NCI-H2029 treated with DMSO at 0.1 percent for 48 hours (cell line): Measurements from ENCODE around the gene PIEZO1.

ENCODE experiments used
- DNase-seq: peaks from one replicate; lab custom pipeline; 2025; lab: John Stamatoyannopoulos, UW

Gene PIEZO1

DNA sequence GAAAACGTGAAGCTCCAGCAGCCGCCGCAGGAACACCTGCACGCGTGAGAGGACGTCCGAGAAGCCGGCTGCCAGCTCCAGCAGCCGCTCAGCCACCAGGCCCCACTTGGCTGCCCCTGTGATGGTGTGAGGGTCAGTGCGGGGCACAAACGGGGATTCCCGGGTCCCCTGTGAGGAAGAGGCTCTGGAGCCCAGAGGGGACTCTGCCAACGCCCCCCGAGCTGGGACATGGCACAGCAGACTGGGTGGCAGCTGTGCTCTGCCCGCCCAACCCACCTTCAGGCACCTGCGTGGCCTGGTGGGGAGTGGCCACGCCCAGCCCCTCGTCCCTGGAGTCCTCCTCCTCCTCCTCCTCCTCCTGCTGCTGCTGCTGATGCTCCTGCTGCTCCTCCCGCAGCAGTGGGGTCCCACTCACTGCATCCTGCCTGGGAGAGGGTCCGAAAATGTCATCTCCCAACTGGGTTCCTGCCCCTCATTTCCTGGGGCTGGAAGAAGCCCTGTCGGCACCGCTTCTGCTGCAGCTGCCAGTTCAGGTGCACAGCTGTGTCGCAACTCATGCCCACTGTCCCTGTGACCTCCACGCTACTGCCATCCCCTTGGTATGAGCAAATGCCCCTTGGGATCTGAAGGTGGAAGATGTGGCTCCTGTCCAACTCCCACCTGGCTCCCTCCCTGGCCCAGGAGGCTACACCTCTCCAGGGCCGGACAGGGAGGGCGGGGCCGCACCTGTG is 51.2 kb downstream of the PIEZO1 start:
- DNase-seq = no peak

GRCh38 chr16:88732961-88733294 is 52.1 kb downstream of the PIEZO1 start:
- DNase-seq = no peak

DNA sequence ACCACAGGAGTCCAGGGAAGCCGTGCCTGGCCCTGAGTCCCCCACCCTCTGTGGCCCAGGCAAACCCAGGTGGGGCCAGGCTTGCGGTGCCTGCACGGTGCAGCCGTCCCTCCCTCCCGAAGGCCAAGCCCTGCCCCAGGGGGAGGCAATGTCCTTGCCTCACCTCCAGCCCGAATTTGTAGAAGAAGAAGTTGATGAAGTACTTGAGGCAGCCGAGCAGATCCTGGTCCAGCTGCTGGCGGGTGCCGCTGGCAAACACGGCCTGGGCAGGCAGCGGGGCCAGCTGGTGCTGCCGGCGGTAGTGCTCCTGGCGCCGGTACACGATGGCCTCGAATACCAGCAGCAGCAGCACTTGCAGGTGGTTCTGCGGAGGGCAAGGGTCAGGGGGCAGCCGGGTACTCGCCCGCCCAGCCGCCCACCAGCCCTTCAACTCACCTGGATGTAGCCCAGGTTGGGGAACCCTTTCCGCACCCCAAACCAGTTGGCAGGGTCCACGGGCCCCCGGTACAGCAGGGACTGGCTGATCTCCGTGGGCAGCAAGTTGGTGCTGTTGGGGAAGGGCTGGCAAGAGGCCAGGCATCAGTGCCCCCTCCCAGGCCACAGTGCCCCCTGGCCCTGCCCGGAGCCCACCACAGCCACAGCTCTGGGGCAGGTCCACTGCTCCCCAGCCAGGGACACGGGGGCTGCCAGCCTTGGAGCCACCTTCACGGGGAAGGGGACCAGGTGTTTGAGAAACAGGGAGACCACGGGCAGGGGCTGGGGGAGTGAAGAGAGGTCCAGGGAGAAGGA is 52.7 kb downstream of the PIEZO1 start:
- DNase-seq = no peak

DNA sequence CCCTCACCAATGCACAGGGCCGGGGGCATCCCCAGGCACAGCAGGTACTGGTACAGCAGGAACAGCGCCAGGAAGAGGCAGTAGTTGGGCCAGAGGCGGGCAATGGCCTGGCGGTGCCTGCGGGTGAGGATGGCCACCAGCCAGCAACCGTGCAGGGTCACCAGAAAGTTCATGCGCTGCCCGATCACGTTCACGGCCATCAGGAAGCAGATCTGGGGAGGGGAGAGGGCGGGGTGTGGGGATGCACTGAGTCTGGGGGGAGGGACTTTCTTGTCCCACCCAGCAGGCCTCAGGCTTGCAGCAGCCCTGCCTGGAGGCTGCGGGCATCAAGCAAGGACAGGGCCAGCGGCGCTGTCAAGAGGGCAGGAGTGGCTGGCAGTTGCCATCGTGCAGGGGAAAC is 53.3 kb downstream of the PIEZO1 start:
- DNase-seq = no peak

DNA sequence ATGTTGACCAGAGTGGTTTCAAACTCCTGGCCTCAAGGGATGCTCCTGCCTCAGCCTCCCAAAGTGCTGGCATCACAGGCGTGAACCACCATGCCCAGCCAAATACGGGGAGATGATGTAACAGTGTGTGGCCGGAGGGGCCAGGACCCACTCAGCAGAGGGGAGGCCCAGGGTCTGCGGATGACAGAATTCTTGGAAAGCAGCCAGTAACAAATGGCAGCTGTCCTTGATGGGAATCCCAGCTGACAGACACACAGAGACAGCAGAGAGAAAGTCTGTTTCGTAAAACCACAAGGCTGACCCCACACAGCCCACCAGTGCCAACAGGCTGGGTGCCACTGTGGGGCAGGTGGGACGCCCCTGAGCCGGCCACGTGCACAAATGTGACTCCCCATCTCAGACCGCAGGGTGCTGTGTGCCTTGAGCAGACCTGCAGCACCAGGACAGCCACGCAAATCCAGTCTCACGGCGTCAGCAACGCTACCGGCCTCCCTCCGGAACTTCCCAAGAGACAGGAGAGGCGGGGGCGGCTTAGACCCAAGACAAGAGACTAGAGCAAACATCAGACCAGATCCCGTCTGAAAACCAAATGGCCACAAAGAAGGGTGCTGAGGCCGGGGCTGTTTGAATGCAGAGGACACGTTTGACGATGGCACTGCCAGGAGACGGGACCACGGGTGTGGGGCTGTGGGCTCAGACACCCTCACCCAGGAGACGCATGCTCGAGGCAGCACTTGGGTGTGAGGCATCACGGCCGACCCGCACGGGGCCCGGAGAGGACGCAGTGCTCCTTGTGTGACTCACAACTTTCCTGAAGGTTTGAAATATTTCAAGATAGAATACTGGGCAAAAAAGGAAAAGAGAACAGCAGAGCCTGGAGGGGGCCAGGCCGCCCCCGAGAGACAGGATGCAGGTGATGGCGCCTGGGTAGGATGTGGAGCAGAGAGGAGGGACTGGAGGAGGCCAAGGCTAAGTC is 54.1 kb downstream of the PIEZO1 start:
- DNase-seq = no peak

DNA sequence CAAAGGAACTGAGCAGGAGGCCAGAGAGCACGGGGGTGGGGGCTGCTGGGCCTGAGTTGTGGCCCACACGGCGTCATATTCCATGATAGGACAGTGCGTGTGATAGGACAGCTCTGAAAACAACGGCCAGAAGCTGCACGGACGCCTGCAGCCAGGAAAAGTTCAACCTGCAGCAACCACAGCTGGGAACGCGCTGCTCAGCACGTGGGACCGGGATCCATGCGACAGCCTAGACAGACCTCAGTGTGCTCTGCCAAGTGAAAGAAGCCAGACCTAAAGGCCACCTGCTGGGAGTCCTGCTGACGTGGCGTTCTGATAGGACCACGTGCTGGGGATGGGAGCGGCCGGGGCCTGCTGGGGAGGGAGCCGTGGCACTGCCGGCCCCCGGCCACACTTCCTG is 57.1 kb downstream of the PIEZO1 start:
- no peak for DNase-seq

GRCh38 chr16:88726981-88727380 is 58.0 kb downstream of the PIEZO1 start:
- no peak for DNase-seq

DNA sequence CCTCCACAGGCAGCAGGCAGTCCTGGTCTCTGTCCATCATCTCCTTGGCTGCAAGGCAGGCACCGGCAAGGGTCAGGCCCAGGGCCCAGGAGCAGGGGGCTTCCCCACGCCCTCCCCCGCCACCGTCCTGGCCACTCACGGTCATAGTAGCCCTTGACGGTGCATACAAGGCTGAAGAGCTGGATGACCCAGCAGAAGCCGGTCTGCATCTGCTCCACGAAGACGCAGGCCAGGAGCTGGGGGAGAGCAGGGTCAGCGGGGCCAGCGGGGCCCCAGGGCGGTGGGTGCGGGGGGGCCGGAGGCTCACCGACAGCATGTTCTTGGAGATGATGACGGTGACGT is 58.6 kb downstream of the PIEZO1 start:
- no peak for DNase-seq

- no peak for DNase-seq
These were observed 59.2 kb downstream of the PIEZO1 start for GRCh38 chr16:88725609-88726407.

GRCh38 chr16:88724855-88725555 is 60.0 kb downstream of the PIEZO1 start:
- DNase-seq = no peak

DNA sequence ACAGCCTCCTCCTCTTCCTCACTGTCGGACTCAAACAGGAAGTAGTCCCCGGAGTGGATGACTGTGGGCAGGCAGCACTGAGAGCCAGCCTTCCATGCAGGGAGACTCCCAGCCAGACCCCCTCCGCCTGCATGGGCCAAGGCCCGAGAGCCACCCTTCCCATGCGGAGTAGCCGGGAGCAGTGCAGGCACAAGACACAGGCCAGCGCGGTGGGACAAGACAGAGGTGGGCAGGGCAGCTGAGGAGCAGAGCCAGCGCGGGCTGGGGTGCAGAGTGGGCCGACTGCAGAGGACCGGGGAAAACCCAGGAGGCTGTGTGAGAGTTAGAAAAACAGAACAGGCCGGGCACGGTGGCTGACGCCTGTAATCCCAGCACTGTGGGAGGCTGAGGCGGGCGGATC is 61.1 kb downstream of the PIEZO1 start:
- no peak for DNase-seq

DNA sequence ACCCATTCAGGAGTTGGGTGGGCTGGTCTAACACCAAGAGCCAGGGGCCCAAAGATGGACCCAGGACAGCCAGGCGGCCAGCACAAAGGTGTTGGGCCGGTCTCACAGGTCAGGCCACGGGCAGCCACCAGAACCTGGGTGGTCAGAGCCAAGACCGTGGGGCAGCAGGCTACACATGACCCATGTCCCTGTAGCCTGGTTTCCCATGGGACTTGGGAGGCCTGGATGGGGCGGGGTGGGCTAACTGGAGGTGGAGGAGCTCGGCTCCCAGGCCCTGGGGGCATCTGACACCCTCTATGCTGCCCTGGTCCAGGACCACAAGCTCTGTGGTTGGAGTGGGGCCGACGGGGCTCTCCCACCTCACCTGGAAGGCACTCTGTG is 61.5 kb downstream of the PIEZO1 start:
- DNase-seq = no peak

- no peak for DNase-seq
These were observed 62.1 kb downstream of the PIEZO1 start for GRCh38 chr16:88722784-88723506.

DNA sequence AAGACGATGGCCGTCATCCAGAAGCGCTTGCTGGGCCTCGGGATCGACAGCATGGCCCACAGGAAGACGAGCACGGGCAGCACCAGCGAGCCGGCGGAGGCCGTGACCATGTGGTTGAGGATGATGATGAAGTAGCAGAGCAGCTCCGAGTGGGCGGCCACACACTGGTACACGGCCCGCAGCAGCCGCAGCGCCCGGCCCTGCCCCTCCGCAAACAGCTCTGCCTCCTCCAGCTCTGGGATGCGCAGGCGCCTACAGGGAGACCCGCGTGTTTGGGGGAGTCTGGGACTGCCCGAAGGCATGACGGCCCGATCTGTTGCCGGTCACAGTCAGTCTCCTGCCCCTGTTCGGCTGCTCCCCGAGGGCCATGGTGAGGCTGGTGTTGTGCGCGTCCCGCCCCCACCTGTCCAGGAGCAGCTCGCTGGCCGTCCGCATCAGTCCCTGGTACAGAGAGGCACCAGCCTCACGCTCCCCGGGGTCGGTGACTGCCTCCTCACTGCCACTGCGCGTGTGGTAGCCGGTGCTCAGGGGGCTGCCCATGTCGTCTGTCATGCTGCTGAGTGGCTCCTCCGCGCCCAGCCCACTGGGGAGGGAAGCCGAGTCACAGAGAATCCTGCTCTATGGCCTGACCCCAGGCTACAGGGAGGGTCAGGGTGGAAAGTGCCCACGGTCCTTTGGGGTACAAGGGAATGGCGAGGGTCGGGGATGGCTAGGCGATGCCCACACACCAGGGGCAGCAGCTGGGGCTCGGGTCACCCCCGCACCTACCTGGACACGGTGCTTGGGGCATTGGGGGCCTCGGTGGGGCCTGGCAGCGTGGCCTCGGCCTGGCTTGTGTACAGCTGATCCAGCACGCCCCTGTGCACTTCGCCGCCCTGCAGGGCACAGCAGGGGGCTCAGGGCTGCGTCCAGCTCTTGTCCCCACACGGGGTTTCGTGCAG is 62.9 kb downstream of the PIEZO1 start:
- no peak for DNase-seq

DNA sequence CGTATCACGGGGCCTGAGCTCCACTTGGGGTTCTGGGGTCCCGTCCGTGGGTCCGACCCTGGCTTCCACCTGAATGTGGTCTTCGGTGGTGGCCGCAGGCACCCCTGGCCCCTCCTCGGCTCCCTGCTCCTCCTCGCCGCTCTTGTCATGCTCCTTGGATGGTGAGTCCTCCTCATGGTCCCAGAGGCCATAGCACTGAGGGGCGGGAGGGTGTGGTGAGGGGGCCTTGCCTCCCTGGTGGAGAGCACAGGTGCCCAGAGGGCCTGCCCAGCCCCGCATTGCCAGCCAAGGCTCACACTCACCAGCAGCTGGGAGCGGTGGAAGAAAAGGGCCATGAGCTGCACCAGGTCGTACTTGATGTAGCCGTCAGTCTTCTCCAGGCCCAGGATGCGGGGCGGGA is 63.8 kb downstream of the PIEZO1 start:
- no peak for DNase-seq

GRCh38 chr16:88720396-88720970 is 64.5 kb downstream of the PIEZO1 start:
- no peak for DNase-seq

GRCh38 chr16:88719933-88720296 is 65.1 kb downstream of the PIEZO1 start:
- DNase-seq = no peak

DNA sequence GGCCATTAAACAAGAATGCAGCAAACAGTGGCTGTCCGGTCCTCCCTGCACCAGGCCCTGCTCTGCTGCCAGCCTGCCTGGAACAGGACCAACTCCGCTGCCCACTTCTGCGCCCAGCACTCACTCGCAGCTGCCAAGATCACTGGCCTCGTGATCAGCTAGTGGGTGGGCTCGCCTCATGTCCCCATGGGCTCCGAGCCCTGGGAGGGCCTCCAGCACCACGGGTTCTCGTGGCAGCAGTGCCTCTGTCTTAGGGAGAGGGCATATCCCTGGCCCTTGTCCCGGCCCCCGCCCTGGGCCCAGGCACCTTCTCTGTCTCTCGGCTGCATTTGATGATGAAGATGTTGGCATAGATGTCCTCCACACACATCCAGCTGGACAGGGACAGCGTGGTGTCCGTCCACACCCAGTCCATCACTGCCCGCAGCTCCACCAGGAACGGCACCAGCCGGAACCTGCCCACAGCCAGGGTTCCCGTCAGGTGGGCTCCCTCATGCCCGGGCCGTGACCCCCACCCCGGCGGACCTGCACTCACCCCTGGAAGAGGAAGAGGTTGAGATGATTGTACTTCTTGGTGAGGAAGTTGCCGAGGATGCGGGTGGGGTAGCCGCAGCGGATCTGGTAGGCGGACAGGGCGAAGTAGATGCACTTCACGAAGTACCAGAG is 65.6 kb downstream of the PIEZO1 start:
- DNase-seq = no peak

GRCh38 chr16:88718178-88718577 is 66.8 kb downstream of the PIEZO1 start:
- DNase-seq = no peak
